OCI-LY3 (cell line): ENCODE results near the gene PAX1.

ENCODE experiments used
- H2AFZ ChIP-seq: fragments of 200-600, 300-600 bp; shearing (Covaris generic); 2 replicates; pipeline ENCODE4 v1.6.0; 2014; ENCODE audit warnings: antibody characterized with exemption, low read depth, low read length
- H3K27ac ChIP-seq: fragments of 200-600, 300-600 bp; sonication (generic); 2 replicates; pipeline ENCODE4 v1.5.1; 2014; ENCODE audit warnings: mild to moderate bottlenecking, low read length, moderate library complexity, mixed read lengths
- H3K27me3 ChIP-seq: fragments of 200-600, 300-600 bp; sonication (generic); 2 replicates; pipeline ENCODE4 v1.6.1; 2014; ENCODE audit warnings: low read depth, low read length, mixed read lengths
- H3K36me3 ChIP-seq: fragments of 200-600, 300-600 bp; sonication (generic); replicated peaks from 2 replicates; pipeline ENCODE3; 2014; ENCODE audit warnings: low read depth, low read length, mixed read lengths
- H3K4me1 ChIP-seq: fragments of 300-600, 200-600 bp; sonication (generic); 2 replicates; pipeline ENCODE4 v1.6.1; 2014; ENCODE audit warnings: low read length, mixed read lengths
- H3K4me2 ChIP-seq: fragments of 200-600, 300-600 bp; sonication (generic); 2 replicates; pipeline ENCODE4 v1.6.1; 2014; ENCODE audit warnings: low read length, mixed read lengths
- H3K4me3 ChIP-seq: fragments of 300-600, 200-600 bp; sonication (generic); 2 replicates; pipeline ENCODE4 v1.5.1; 2014; ENCODE audit warnings: antibody characterized with exemption, mild to moderate bottlenecking, low read length, moderate library complexity
- H3K79me2 ChIP-seq: fragments of 300-600, 200-600 bp; shearing (Covaris generic); 2 replicates; pipeline ENCODE4 v1.6.1; 2014; ENCODE audit warnings: mild to moderate bottlenecking, low read length, mixed read lengths
- H3K9ac ChIP-seq: fragments of 300-600, 200-600 bp; shearing (Covaris generic); 2 replicates; pipeline ENCODE4 v1.6.0; 2014; ENCODE audit warnings: mild to moderate bottlenecking, low read length, moderate library complexity
- H3K9me3 ChIP-seq: fragments of 200-600, 300-600 bp; shearing (Covaris generic); 2 replicates; pipeline ENCODE4 v1.6.1; 2014; ENCODE audit warnings: low read length, mixed read lengths; ENCODE audit not compliant: insufficient read depth
- H4K20me1 ChIP-seq: fragments of 200-600, 300-600 bp; sonication (generic); 2 replicates; pipeline ENCODE4 v1.6.1; 2016; ENCODE audit warnings: low read length, mixed read lengths; ENCODE audit not compliant: insufficient read depth
- EZH2phosphoT487 ChIP-seq: fragments of 200-600 bp; shearing (Covaris generic); IDR thresholded peaks from 2 replicates; pipeline ENCODE4 v1.6.1; 2018; ENCODE audit warnings: antibody characterized with exemption, mixed run types, low read depth
- TF ChIP-seq, protein P1 (sequence below): fragments of 200-600, 300-600 bp; sonication (generic); IDR thresholded peaks from 2 replicates; pipeline ENCODE4 v1.5.1; 2014; ENCODE audit warnings: antibody characterized with exemption, low read length, low read depth

PAX1 gene

DNA sequence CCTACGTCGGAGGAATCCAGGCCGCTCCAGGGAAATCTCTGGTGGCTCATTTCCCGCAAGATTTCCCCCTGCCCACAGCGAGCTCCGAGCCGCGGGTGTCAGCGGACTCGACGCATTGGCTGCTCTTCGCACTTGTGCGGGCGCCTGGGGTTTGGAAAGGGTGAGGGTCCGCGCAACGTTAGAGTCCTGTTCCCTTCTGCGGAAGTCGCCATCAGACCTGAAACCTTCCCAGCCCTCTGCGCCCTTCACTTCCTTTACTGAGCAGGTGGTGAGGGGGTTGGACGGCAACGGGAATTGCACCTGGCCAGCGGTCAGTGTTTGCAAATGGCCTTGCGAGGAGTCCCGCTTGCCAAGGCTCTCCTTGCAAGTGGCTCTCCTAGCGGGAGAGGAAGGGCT lies 8.4 kb downstream of the PAX1 start:
- H3K4me3 ChIP-seq: no peak overlapping the region
- H3K79me2 ChIP-seq: no peaks in the 10 kb centered on the region
- no peak for TF ChIP-seq EZH2phosphoT487
- TF ChIP-seq, protein P1, sequence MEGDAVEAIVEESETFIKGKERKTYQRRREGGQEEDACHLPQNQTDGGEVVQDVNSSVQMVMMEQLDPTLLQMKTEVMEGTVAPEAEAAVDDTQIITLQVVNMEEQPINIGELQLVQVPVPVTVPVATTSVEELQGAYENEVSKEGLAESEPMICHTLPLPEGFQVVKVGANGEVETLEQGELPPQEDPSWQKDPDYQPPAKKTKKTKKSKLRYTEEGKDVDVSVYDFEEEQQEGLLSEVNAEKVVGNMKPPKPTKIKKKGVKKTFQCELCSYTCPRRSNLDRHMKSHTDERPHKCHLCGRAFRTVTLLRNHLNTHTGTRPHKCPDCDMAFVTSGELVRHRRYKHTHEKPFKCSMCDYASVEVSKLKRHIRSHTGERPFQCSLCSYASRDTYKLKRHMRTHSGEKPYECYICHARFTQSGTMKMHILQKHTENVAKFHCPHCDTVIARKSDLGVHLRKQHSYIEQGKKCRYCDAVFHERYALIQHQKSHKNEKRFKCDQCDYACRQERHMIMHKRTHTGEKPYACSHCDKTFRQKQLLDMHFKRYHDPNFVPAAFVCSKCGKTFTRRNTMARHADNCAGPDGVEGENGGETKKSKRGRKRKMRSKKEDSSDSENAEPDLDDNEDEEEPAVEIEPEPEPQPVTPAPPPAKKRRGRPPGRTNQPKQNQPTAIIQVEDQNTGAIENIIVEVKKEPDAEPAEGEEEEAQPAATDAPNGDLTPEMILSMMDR: no peak
- no peak overlapping the region for H3K9ac ChIP-seq
- H3K27me3 ChIP-seq: peaks cover 33% of the 10 kb centered on the region
- no peaks in the 10 kb centered on the region for H3K9me3 ChIP-seq
- no peak overlapping the region for H2AFZ ChIP-seq
- no peaks in the 10 kb centered on the region for H4K20me1 ChIP-seq
- H3K36me3 ChIP-seq: no peaks in the 10 kb centered on the region
- H3K27ac ChIP-seq: no peak overlapping the region
- H3K4me1 ChIP-seq: no peaks in the 10 kb centered on the region
- no peak overlapping the region for H3K4me2 ChIP-seq

DNA sequence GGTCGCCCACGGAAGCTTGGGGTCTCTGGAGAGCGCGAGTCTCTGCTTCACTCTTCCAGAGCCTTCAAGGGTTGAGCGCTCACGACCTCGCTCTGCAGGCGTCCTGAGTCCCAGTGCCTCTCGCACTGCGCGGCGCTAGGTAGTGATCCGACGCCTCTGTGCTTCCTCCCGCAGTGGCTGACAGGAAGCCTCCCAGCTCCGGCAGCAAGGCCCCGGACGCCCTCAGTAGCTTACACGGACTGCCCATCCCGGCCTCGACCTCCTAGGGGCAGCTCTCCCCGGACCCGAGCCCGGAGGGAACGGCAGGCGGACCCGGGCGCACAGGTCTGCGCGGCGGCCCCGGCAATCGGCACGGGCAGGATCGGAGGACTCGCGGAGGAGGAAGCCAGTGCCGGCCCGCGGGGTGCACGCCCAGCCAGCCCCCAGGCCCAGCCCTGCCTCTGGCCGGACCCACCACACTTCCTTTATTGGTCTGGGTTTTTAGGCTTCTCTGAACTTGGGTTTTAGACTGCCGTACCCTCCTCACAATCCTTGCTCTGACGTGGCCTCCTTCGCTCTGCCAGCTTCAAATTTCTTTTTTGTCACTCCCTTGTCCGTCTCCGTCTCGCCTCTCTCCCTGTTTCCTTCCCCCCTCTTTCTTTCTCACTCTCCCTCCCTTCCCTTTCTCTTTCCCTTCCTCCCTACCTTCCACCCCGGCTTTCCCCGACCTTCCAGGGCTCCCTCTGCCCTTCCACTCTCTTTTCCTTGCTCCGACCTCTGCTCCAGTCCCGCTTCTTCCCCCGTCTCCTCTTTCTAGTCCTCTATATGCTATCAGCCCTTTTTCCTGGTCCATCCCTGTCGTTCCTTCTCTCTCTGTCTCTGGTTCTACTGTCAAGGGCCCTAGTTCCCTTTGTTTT lies 9.1 kb downstream of the PAX1 start:
- no peaks in the 10 kb centered on the region for H3K36me3 ChIP-seq
- H3K79me2 ChIP-seq: no peaks in the 10 kb centered on the region
- no peak overlapping the region for H3K27ac ChIP-seq
- H2AFZ ChIP-seq: no peak overlapping the region
- no peaks in the 10 kb centered on the region for H3K9me3 ChIP-seq
- H3K27me3 ChIP-seq: peaks cover 38% of the 10 kb centered on the region
- H3K9ac ChIP-seq: no peak overlapping the region
- TF ChIP-seq, protein P1: no peak
- no peak for TF ChIP-seq EZH2phosphoT487
- no peak overlapping the region for H3K4me3 ChIP-seq
- H3K4me2 ChIP-seq: no peak overlapping the region
- no peaks in the 10 kb centered on the region for H3K4me1 ChIP-seq
- no peaks in the 10 kb centered on the region for H4K20me1 ChIP-seq

DNA sequence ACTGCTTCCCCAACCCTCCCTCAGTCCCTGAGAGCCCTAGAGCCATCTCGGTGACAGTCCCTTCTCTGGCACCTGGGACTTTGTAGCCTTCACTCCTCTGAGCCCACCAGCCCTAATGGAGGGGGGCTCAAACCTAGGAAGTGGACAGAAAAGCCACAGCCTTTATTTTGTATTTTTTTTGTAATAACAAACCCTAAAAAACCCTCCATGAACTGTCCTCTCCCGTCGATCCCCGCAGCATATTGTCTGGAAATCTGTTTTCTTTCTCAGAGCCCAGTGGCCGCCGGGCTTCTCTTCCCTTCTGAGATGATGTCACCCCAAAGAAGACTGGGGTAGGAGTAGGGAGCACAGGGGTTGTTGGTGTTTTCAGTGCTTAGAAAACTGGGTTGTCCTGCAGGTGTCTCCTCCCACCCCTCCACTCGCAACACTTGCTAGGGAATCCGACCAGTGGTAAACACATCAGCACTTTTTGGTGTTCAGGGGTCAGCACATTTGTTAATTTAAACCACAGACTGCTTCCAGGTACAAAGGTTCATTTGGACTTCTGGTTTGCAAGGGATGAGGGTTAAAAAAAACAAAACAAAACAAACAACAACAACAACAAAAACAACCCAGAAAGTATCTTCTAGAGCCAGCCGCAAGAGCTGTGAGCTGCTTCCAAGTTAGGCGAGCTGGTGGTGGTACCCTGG lies 9.9 kb downstream of the PAX1 start:
- Histone ChIP-seq H3K27me3 (peaks cover 38% of the 10 kb centered on the region), H3K79me2 (no peaks in the 10 kb centered on the region), H3K27ac (no peak overlapping the region), H3K36me3 (no peaks in the 10 kb centered on the region), H4K20me1 (no peaks in the 10 kb centered on the region), H3K9ac (no peak overlapping the region), H2AFZ (no peak overlapping the region), H3K4me2 (no peak overlapping the region), H3K4me3 (no peak overlapping the region), H3K4me1 (no peaks in the 10 kb centered on the region), H3K9me3 (no peaks in the 10 kb centered on the region)
- no peak for TF ChIP-seq EZH2phosphoT487
- TF ChIP-seq, protein P1: no peak

DNA sequence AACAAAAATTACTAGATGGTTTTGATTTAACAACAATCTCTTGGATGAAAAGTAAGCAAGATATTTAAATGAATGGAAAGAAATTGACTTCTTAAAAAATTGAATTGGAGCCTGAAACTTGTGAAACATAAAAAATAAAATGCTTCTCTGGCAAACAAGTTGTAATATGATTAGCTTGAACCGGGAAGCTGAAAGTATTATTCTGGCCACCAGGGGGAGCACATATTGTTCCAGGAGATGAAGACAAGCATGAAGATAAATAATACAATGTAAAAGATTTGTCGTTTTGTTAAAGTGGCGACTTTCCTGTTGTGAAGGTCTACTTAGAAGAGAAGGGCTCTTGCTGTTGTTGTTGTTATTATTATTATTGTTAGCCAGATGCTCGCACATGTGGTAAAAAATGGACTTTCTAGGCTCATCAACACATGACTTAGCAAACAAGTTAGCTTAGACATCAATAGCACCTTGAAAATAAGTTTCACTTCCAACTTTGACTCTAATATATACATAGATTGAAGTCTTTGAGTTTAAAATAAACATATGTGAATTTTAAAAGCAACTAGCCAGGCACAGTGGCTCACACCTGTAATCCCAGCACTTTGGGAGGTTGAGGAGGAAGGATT lies 14.2 kb downstream of the PAX1 start:
- TF ChIP-seq, protein P1: peak; percentile 94
- TF ChIP-seq EZH2phosphoT487: no peak
- Histone ChIP-seq H3K36me3 (no peaks in the 10 kb centered on the region), H3K4me1 (no peaks in the 10 kb centered on the region), H3K9me3 (no peaks in the 10 kb centered on the region), H3K27ac (no peak overlapping the region), H3K4me3 (no peak overlapping the region), H3K79me2 (no peaks in the 10 kb centered on the region), H4K20me1 (no peaks in the 10 kb centered on the region), H3K4me2 (peak overlapping the region; percentile 47), H3K9ac (no peak overlapping the region), H2AFZ (0 out of 2 replicates have a peak overlapping the region, but pooled peaks have one; percentile 3), H3K27me3 (peaks cover 36% of the 10 kb centered on the region)
